HEK293 (cell line): ENCODE results near the gene KLHL29.

Experiments
- EGR2 ChIP-seq: fragments of 450-650 bp; formaldehyde crosslinking; IDR thresholded peaks from 2 replicates; pipeline ENCODE4 v1.5.1; 2016; ENCODE audit warnings: low read depth, missing biosample characterization, missing genetic modification characterization
- MYNN ChIP-seq: fragments of 450-650 bp; formaldehyde crosslinking; IDR thresholded peaks from 2 replicates; pipeline ENCODE4 v1.5.1; 2016; ENCODE audit warnings: missing biosample characterization, missing genetic modification characterization, borderline replicate concordance
- SETDB1 ChIP-seq: IDR thresholded peaks from one replicate; pipeline ENCODE4 v1.6.1; 2017; ENCODE audit warnings: mild to moderate bottlenecking, low read length, moderate library complexity, mixed read lengths; ENCODE audit not compliant: insufficient read length
- YY2 ChIP-seq: fragments of 450-650 bp; formaldehyde crosslinking; IDR thresholded peaks from 2 replicates; pipeline ENCODE4 v1.5.1; 2016; ENCODE audit warnings: missing biosample characterization, missing genetic modification characterization
- ZNF350 ChIP-seq: fragments of 450-650 bp; formaldehyde crosslinking; IDR thresholded peaks from 2 replicates; pipeline ENCODE4 v1.5.0; 2017; ENCODE audit warnings: missing biosample characterization, mild to moderate bottlenecking, missing genetic modification characterization
- ZNF473 ChIP-seq: fragments of 450-650 bp; formaldehyde crosslinking; IDR thresholded peaks from 2 replicates; pipeline ENCODE4 v1.5.1; 2017; ENCODE audit warnings: missing biosample characterization, missing genetic modification characterization
- ZNF658 ChIP-seq: fragments of 450-650 bp; formaldehyde crosslinking; IDR thresholded peaks from 2 replicates; pipeline ENCODE4; 2016; ENCODE audit warnings: missing biosample characterization, missing genetic modification characterization
- TF ChIP-seq, protein P1 (sequence below): fragments of 450-650 bp; formaldehyde crosslinking; IDR thresholded peaks from 2 replicates; pipeline ENCODE4 v1.5.1; 2016; ENCODE audit warnings: missing biosample characterization, missing genetic modification characterization
- TF ChIP-seq, protein P2 (sequence below): fragments of 450-650 bp; formaldehyde crosslinking; IDR thresholded peaks from 2 replicates; pipeline ENCODE4 v1.5.1; 2016; ENCODE audit warnings: missing biosample characterization, missing genetic modification characterization
- TF ChIP-seq, protein P3 (sequence below): fragments of 450-650 bp; formaldehyde crosslinking; optimal IDR thresholded peaks from 2 replicates; pipeline ENCODE3; 2016; ENCODE audit warnings: missing biosample characterization, mild to moderate bottlenecking, missing genetic modification characterization
- TF ChIP-seq, protein P4 (sequence below): fragments of 450-650 bp; formaldehyde crosslinking; IDR thresholded peaks from 2 replicates; pipeline ENCODE4 v1.5.1; 2016; ENCODE audit warnings: missing biosample characterization, missing genetic modification characterization

DNA sequence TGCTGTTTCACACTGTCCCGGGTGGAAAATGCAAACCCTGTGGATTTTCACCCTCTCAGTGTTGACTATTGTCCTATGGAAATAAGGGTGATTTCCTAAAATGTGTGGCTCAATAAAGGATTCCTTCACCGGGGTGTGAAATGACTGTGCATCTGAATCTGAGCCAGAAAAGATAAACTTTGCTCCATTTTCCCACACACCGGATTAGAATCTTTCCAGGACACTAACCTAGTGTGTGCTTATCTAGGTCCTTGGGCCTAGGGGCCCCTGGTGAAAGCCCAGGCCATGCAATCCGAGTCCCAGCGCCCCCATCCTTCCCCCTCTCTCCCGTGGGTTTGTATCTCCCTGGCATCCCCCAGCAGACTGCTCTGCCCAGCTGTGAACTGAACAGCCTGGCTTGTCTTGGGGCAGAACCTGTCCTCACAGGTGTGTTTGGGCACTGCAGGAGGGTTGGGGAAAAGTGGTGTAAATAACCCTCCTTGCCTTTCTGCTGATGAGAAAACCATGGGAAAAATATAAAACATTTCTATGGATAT is 17.3 kb downstream of the KLHL29 start:
- TF ChIP-seq, protein P1, sequence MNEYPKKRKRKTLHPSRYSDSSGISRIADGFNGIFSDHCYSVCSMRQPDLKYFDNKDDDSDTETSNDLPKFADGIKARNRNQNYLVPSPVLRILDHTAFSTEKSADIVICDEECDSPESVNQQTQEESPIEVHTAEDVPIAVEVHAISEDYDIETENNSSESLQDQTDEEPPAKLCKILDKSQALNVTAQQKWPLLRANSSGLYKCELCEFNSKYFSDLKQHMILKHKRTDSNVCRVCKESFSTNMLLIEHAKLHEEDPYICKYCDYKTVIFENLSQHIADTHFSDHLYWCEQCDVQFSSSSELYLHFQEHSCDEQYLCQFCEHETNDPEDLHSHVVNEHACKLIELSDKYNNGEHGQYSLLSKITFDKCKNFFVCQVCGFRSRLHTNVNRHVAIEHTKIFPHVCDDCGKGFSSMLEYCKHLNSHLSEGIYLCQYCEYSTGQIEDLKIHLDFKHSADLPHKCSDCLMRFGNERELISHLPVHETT, result no peak
- TF ChIP-seq, protein P2, sequence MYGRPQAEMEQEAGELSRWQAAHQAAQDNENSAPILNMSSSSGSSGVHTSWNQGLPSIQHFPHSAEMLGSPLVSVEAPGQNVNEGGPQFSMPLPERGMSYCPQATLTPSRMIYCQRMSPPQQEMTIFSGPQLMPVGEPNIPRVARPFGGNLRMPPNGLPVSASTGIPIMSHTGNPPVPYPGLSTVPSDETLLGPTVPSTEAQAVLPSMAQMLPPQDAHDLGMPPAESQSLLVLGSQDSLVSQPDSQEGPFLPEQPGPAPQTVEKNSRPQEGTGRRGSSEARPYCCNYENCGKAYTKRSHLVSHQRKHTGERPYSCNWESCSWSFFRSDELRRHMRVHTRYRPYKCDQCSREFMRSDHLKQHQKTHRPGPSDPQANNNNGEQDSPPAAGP, result no peak
- TF ChIP-seq, protein P3, sequence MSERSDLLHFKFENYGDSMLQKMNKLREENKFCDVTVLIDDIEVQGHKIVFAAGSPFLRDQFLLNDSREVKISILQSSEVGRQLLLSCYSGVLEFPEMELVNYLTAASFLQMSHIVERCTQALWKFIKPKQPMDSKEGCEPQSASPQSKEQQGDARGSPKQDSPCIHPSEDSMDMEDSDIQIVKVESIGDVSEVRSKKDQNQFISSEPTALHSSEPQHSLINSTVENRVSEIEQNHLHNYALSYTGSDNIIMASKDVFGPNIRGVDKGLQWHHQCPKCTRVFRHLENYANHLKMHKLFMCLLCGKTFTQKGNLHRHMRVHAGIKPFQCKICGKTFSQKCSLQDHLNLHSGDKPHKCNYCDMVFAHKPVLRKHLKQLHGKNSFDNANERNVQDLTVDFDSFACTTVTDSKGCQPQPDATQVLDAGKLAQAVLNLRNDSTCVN (tag by site-specific recombination), result no peak
- TF ChIP-seq, protein P4, sequence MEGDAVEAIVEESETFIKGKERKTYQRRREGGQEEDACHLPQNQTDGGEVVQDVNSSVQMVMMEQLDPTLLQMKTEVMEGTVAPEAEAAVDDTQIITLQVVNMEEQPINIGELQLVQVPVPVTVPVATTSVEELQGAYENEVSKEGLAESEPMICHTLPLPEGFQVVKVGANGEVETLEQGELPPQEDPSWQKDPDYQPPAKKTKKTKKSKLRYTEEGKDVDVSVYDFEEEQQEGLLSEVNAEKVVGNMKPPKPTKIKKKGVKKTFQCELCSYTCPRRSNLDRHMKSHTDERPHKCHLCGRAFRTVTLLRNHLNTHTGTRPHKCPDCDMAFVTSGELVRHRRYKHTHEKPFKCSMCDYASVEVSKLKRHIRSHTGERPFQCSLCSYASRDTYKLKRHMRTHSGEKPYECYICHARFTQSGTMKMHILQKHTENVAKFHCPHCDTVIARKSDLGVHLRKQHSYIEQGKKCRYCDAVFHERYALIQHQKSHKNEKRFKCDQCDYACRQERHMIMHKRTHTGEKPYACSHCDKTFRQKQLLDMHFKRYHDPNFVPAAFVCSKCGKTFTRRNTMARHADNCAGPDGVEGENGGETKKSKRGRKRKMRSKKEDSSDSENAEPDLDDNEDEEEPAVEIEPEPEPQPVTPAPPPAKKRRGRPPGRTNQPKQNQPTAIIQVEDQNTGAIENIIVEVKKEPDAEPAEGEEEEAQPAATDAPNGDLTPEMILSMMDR (tag by site-specific recombination), result no peak
- TF ChIP-seq EGR2 (tag by site-specific recombination), result no peak
- no peak for TF ChIP-seq SETDB1
- no peak for TF ChIP-seq YY2 (tag by site-specific recombination)
- TF ChIP-seq ZNF658 (tag by site-specific recombination), result no peak
- TF ChIP-seq ZNF473 (tag by site-specific recombination), result no peak
- no peak for TF ChIP-seq MYNN (tag by site-specific recombination)
- no peak for TF ChIP-seq ZNF350 (tag by site-specific recombination)
